ENCODE data around the gene SCN4A. TPM values are rescaled to one million over a fixed set of nuclear protein-coding genes. Genes with fewer than 3 reads are reported as not detected.
"Not testable (repeated sequence)": the region's sequence is repeated elsewhere in the genome, so short reads cannot be mapped to it uniquely, and the experiment has no call there.

SCN4A gene
- total RNA-seq, 1 experiment from 2014 or later, result not detected

- Histone ChIP-seq H3K9me3 (replicated peaks) (peaks cover 13% of the 10 kb centered on the region), H3K27ac (no peak overlapping the region), H3K27me3 (replicated peaks) (peaks cover 12% of the 10 kb centered on the region; the same call in 1 of the 2 replicates), H3K4me1 (replicated peaks) (peaks cover 7% of the 10 kb centered on the region), H3K36me3 (no peaks in the 10 kb centered on the region), H3K4me3 (no peak overlapping the region)
- DNase-seq (ENCODE audit: low read depth in 1 of 2, low spot score in 2 of 2), result no peak
Observed at GRCh38 chr17:63985387-63986140, 12.8 kb upstream of the SCN4A start.

GRCh38 chr17:63984651-63985386 lies 12.1 kb upstream of the SCN4A start:
- Histone ChIP-seq H3K36me3 (no peaks in the 10 kb centered on the region), H3K4me1 (replicated peaks) (peaks cover 7% of the 10 kb centered on the region), H3K9me3 (replicated peaks) (peaks cover 13% of the 10 kb centered on the region), H3K27me3 (replicated peaks) (peaks cover 6% of the 10 kb centered on the region; the same call in 1 of the 2 replicates), H3K27ac (no peak overlapping the region), H3K4me3 (no peak overlapping the region)
- peak in 1 of 2 experiments; percentile 69 for DNase-seq (ENCODE audit: low read depth in 1 of 2, low spot score in 2 of 2)

- H3K36me3 ChIP-seq, result no peaks in the 10 kb centered on the region
- peaks cover 4% of the 10 kb centered on the region; the same call in 1 of the 2 replicates for H3K27me3 ChIP-seq (replicated peaks)
- no peak overlapping the region for H3K27ac ChIP-seq
- no peak overlapping the region for H3K4me3 ChIP-seq
- DNase-seq (ENCODE audit: low read depth in 1 of 2, low spot score in 2 of 2), result no peak
- H3K4me1 ChIP-seq (replicated peaks), result peaks cover 7% of the 10 kb centered on the region
- H3K9me3 ChIP-seq (replicated peaks), result peaks cover 13% of the 10 kb centered on the region
Observed at GRCh38 chr17:63984236-63984635, 11.5 kb upstream of the SCN4A start.

- H3K27ac ChIP-seq, result no peak overlapping the region
- H3K4me3 ChIP-seq, result no peak overlapping the region
- no peaks in the 10 kb centered on the region for H3K36me3 ChIP-seq
- H3K9me3 ChIP-seq (replicated peaks), result peaks cover 13% of the 10 kb centered on the region
- peaks cover 7% of the 10 kb centered on the region for H3K4me1 ChIP-seq (replicated peaks)
- no peak for DNase-seq (ENCODE audit: low read depth in 1 of 2, low spot score in 2 of 2)
- no peaks in the 10 kb centered on the region for H3K27me3 ChIP-seq (replicated peaks)
Observed at GRCh38 chr17:63983320-63983719, 10.6 kb upstream of the SCN4A start.

GRCh38 chr17:63982641-63983040 lies 9.9 kb upstream of the SCN4A start:
- not testable (repeated sequence) for H3K4me3 ChIP-seq; H3K27me3 ChIP-seq (replicated peaks); H3K4me1 ChIP-seq (replicated peaks); DNase-seq (ENCODE audit: low read depth in 1 of 2, low spot score in 2 of 2); H3K36me3 ChIP-seq; H3K27ac ChIP-seq
- H3K9me3 ChIP-seq (replicated peaks), result peaks cover 13% of the 10 kb centered on the region

GRCh38 chr17:63978272-63979200 lies 5.8 kb upstream of the SCN4A start:
- Histone ChIP-seq H3K9me3 (replicated peaks) (peaks cover 13% of the 10 kb centered on the region), H3K27ac (no peak overlapping the region), H3K36me3 (no peaks in the 10 kb centered on the region), H3K4me1 (replicated peaks) (peaks cover 15% of the 10 kb centered on the region), H3K27me3 (replicated peaks) (0 out of 2 replicates have a peak, but pooled peaks cover 3% of the 10 kb centered on the region), H3K4me3 (no peak overlapping the region)
- no peak for DNase-seq (ENCODE audit: low read depth in 1 of 2, low spot score in 2 of 2)

GRCh38 chr17:63976702-63977101 lies 4.0 kb upstream of the SCN4A start:
- Histone ChIP-seq H3K27me3 (replicated peaks) (0 out of 2 replicates have a peak, but pooled peaks cover 3% of the 10 kb centered on the region), H3K4me1 (replicated peaks) (peaks cover 15% of the 10 kb centered on the region), H3K4me3 (no peak overlapping the region), H3K9me3 (replicated peaks) (peaks cover 2% of the 10 kb centered on the region), H3K36me3 (no peaks in the 10 kb centered on the region), H3K27ac (no peak overlapping the region)
- DNase-seq (ENCODE audit: low read depth in 1 of 2, low spot score in 2 of 2), result no peak

GRCh38 chr17:63975541-63976092 lies 2.9 kb upstream of the SCN4A start:
- no peak overlapping the region for H3K27ac ChIP-seq
- peaks cover 15% of the 10 kb centered on the region for H3K4me1 ChIP-seq (replicated peaks)
- DNase-seq (ENCODE audit: low read depth in 1 of 2, low spot score in 2 of 2), result no peak
- H3K4me3 ChIP-seq, result no peak overlapping the region
- no peaks in the 10 kb centered on the region for H3K36me3 ChIP-seq
- H3K27me3 ChIP-seq (replicated peaks), result 0 out of 2 replicates have a peak, but pooled peaks cover 3% of the 10 kb centered on the region
- H3K9me3 ChIP-seq (replicated peaks), result no peaks in the 10 kb centered on the region

GRCh38 chr17:63974594-63975192 lies 2.0 kb upstream of the SCN4A start:
- H3K4me3 ChIP-seq, result no peak overlapping the region
- DNase-seq (ENCODE audit: low read depth in 1 of 2, low spot score in 2 of 2), result peak in 1 of 2 experiments; percentile 49
- 0 out of 2 replicates have a peak, but pooled peaks cover 3% of the 10 kb centered on the region for H3K27me3 ChIP-seq (replicated peaks)
- peaks cover 15% of the 10 kb centered on the region for H3K4me1 ChIP-seq (replicated peaks)
- H3K27ac ChIP-seq, result no peak overlapping the region
- H3K36me3 ChIP-seq, result no peaks in the 10 kb centered on the region
- no peaks in the 10 kb centered on the region for H3K9me3 ChIP-seq (replicated peaks)

- Histone ChIP-seq H3K9me3 (replicated peaks) (no peaks in the 10 kb centered on the region), H3K27me3 (replicated peaks) (0 out of 2 replicates have a peak, but pooled peaks cover 3% of the 10 kb centered on the region), H3K27ac (no peak overlapping the region), H3K4me1 (replicated peaks) (peaks cover 15% of the 10 kb centered on the region), H3K36me3 (no peaks in the 10 kb centered on the region), H3K4me3 (no peak overlapping the region)
- DNase-seq (ENCODE audit: low read depth in 1 of 2, low spot score in 2 of 2), result no peak
Observed at GRCh38 chr17:63973930-63974593, 1.3 kb upstream of the SCN4A start.

- Histone ChIP-seq H3K27me3 (replicated peaks) (0 out of 2 replicates have a peak, but pooled peaks cover 3% of the 10 kb centered on the region), H3K4me1 (replicated peaks) (peaks cover 15% of the 10 kb centered on the region), H3K27ac (no peak overlapping the region), H3K36me3 (no peaks in the 10 kb centered on the region), H3K4me3 (no peak overlapping the region), H3K9me3 (replicated peaks) (no peaks in the 10 kb centered on the region)
- DNase-seq (ENCODE audit: low read depth in 1 of 2, low spot score in 2 of 2), result no peak
Observed at GRCh38 chr17:63973247-63973646, 529 bp upstream of the SCN4A start.

GRCh38 chr17:63969278-63969677 lies 3.4 kb downstream of the SCN4A start:
- Histone ChIP-seq H3K4me1 (replicated peaks) (peaks cover 8% of the 10 kb centered on the region), H3K36me3 (no peaks in the 10 kb centered on the region), H3K4me3 (no peak overlapping the region), H3K9me3 (replicated peaks) (no peaks in the 10 kb centered on the region), H3K27me3 (replicated peaks) (0 out of 2 replicates have a peak, but pooled peaks cover 3% of the 10 kb centered on the region), H3K27ac (no peak overlapping the region)
- DNase-seq (ENCODE audit: low read depth in 1 of 2, low spot score in 2 of 2), result no peak

Data from SJSA1 (cell line).